ENCODE results near the gene UBE2S.

The UBE2S gene

DNA sequence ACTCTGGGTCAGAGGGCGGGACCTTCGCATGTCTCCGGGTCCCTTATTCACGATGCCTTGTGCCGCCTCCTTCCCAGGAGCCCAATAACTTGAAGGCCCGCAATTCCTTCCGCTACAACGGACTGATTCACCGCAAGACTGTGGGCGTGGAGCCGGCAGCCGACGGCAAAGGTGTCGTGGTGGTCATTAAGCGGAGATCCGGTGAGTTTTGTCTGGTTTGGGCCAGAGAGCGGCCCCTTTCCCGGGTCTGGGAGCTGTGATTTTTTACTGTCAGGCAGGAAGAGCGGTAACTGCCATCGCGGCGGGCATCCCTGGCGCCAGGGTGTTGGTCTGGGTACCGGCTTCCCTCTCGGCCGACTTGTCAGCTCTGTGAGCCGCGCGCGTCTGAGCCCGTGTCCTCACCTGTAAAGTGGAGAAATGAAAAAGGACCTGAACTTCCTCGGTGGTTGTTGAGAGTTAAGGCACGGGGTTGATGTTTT lies 21.1 kb downstream of the UBE2S start:
- Histone ChIP-seq H3K9ac (peak overlapping the region; percentile 97), H3K9me3 (ENCODE audit: control insufficient read depth, low read length) (no peaks in the 10 kb centered on the region), H3K79me2 (peaks cover 32% of the 10 kb centered on the region), H3K27ac (peak overlapping the region; percentile 94), H3K36me3 (ENCODE audit: control insufficient read depth, insufficient read depth, low read length) (no peaks in the 10 kb centered on the region), H3K4me3 (ENCODE audit: low read depth, low read length) (peak overlapping the region; percentile 72), H3K4me2 (ENCODE audit: low read length) (peak overlapping the region; percentile 87), H3K27me3 (ENCODE audit: control insufficient read depth, insufficient read depth, low read length) (no peaks in the 10 kb centered on the region), H3K4me1 (peaks cover 20% of the 10 kb centered on the region), H2AFZ (peak overlapping the region; percentile 79)
- TF ChIP-seq, protein P1, sequence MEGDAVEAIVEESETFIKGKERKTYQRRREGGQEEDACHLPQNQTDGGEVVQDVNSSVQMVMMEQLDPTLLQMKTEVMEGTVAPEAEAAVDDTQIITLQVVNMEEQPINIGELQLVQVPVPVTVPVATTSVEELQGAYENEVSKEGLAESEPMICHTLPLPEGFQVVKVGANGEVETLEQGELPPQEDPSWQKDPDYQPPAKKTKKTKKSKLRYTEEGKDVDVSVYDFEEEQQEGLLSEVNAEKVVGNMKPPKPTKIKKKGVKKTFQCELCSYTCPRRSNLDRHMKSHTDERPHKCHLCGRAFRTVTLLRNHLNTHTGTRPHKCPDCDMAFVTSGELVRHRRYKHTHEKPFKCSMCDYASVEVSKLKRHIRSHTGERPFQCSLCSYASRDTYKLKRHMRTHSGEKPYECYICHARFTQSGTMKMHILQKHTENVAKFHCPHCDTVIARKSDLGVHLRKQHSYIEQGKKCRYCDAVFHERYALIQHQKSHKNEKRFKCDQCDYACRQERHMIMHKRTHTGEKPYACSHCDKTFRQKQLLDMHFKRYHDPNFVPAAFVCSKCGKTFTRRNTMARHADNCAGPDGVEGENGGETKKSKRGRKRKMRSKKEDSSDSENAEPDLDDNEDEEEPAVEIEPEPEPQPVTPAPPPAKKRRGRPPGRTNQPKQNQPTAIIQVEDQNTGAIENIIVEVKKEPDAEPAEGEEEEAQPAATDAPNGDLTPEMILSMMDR (IDR thresholded peaks at IDR 0.05), result no peak

DNA sequence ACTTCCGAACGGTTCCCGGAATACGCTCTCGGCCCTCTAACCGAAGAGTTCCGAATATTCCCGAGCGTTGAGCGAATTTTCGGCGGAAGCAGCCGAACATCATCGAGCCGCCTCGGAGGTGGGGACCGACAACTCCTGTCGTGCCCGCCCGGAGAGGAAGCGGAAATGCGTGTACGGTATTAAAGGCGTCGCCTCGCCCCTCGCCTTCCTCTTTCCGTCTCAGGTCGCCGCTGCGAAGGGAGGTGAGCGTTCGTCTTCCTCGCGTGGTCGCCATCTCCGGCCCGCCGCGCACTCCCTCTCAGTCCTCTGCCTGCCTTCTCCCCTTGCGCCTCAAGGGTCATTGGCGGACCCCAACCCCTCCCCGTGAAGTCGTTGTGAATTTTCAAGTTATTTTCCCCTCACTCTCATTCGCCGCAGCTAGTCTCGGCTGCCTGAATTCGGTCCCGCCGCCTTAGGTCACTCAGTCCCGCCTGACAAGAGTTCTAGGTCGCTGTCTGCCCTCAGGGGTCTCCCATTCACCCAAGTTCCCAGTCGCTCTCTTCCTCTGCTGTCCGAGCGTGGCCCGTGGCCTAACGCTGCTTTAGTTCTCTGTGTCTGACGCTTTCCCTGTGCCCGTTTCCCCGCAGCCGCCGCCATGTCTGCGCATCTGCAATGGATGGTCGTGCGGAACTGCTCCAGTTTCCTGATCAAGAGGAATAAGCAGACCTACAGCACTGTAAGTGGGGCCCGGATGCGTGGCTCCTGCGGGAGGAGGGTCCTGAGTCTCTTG lies 21.7 kb downstream of the UBE2S start, which contains the start of gene RPL28:
Gene RPL28, plus strand, starts transcription at position 209 of the 769 bp plus-strand sequence. Its CDS starts 426 bp downstream, at position 635.
- Histone ChIP-seq H3K4me3 (ENCODE audit: low read depth, low read length) (peak within 1 kb of the TSS; percentile 72), H3K9ac (peak within 1 kb of the TSS; percentile 97), H3K27me3 (ENCODE audit: control insufficient read depth, insufficient read depth, low read length) (no peaks in the 10 kb centered on the region), H2AFZ (peak within 1 kb of the TSS; percentile 79), H3K4me2 (ENCODE audit: low read length) (peak within 1 kb of the TSS; percentile 87), H3K36me3 (ENCODE audit: control insufficient read depth, insufficient read depth, low read length) (no peaks in the 10 kb centered on the region), H3K4me1 (peaks cover 20% of the 10 kb centered on the region), H3K9me3 (ENCODE audit: control insufficient read depth, low read length) (no peaks in the 10 kb centered on the region), H3K79me2 (peaks cover 32% of the 10 kb centered on the region), H3K27ac (peak within 1 kb of the TSS; percentile 94)
- TF ChIP-seq, protein P1 (IDR thresholded peaks at IDR 0.05), result no peak

DNA sequence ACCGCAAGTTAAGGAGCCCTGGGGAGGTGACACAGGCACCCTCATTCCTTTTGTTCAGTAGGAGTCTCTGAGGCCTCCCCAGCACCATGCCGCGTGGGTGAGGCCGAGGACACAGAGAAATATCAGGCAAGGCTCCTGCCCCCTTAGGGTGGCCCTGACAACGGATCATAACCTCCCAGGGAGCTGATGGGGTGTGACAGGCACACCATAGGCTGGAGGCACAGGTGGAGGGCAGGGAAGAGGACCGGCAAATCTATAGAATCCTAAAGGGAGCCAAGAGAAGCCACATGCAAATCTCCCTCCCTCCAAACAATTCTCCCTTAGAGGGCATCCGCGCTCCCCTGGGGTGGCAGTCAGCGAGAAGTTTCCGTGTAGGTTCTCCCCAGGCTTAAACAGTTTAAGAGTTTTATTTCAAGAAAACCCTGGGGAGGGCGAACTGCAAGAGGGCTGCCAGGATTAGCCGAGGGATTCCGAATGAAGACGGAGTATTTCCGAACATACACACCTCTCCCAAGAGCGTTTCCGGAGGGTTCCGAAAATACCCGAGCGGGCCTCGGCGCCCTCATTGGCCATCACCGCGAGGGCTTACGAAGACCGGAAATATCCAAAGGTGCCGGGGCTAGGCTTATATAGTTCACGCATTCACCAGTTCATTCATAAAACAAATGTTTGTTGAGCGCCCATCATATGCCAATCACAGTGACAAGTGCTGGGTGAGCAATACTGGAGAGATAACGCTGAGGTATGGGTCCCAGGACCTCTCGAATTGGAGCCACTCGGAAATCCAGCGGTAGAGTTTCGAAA lies 22.5 kb downstream of the UBE2S start:
- TF ChIP-seq, protein P1 (IDR thresholded peaks at IDR 0.05), result peak; percentile 1
- H3K9me3 ChIP-seq (ENCODE audit: control insufficient read depth, low read length), result no peaks in the 10 kb centered on the region
- H3K4me2 ChIP-seq (ENCODE audit: low read length), result peak overlapping the region; percentile 87
- peak overlapping the region; percentile 72 for H3K4me3 ChIP-seq (ENCODE audit: low read depth, low read length)
- H3K36me3 ChIP-seq (ENCODE audit: control insufficient read depth, insufficient read depth, low read length), result no peaks in the 10 kb centered on the region
- H3K27me3 ChIP-seq (ENCODE audit: control insufficient read depth, insufficient read depth, low read length), result no peaks in the 10 kb centered on the region
- H3K79me2 ChIP-seq, result peaks cover 29% of the 10 kb centered on the region
- H3K4me1 ChIP-seq, result peaks cover 20% of the 10 kb centered on the region
- peak overlapping the region; percentile 94 for H3K27ac ChIP-seq
- H2AFZ ChIP-seq, result peak overlapping the region; percentile 75
- peak overlapping the region; percentile 69 for H3K9ac ChIP-seq

DNA sequence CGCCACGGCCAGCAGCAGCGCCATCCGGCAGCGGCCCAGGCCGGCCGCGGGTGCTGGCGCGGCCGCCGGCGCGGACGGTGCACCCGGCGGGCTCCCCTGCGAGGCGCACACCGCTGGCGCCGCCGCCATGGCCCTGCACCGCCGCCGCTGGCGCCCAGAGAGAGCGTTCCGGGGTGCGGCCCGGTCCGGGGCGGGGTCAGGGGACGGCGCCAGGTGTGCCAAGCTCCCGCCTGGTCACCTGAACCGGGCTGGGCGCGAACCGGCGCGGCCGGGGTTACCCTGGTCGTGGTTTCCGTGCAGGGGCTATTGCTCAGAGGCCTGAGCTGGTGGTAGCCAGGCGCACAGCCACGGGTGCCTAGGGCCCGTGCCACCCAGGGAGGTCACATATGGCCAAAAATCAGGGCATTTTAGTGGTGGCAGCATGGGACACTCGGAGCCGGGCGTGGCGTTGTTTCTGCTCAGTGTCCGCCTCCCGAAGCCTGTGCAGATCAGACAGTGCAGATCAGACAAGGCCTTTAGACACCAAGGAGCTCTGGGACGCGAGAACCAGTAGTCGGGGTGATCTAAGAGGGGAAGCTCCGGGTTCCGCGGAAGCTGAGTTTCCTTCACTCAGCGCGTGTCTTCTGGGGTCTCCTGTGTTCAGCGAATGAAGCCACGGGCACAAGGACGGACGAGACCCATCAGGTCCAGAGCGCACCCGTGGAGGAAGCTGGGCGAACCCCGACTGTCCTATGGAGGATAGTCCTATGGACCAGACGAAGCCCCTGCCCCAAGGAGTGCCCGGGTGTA lies 23.3 kb downstream of the UBE2S start, which contains the start of gene TMEM238:
Gene TMEM238, minus strand, starts transcription at position 162 of the 789 bp plus-strand sequence. Its CDS starts 33 bp downstream, at position 129.
- Histone ChIP-seq H3K4me1 (peaks cover 20% of the 10 kb centered on the region), H3K27me3 (ENCODE audit: control insufficient read depth, insufficient read depth, low read length) (no peaks in the 10 kb centered on the region), H3K4me2 (ENCODE audit: low read length) (peak within 1 kb of the TSS; percentile 87), H3K4me3 (ENCODE audit: low read depth, low read length) (peak within 1 kb of the TSS; percentile 72), H3K79me2 (peaks cover 29% of the 10 kb centered on the region), H3K9me3 (ENCODE audit: control insufficient read depth, low read length) (no peaks in the 10 kb centered on the region), H2AFZ (peak within 1 kb of the TSS; percentile 82), H3K9ac (peak within 1 kb of the TSS; percentile 69), H3K36me3 (ENCODE audit: control insufficient read depth, insufficient read depth, low read length) (no peaks in the 10 kb centered on the region), H3K27ac (peak within 1 kb of the TSS; percentile 94)
- TF ChIP-seq, protein P1 (IDR thresholded peaks at IDR 0.05), result no peak
